ENCODE data around the gene CATSPER4. TPM values are rescaled to one million over a fixed set of nuclear protein-coding genes. Genes with fewer than 3 reads are reported as not detected.

The CATSPER4 gene
- total RNA-seq, 1 donor from 2014 or later, result not detected

DNA sequence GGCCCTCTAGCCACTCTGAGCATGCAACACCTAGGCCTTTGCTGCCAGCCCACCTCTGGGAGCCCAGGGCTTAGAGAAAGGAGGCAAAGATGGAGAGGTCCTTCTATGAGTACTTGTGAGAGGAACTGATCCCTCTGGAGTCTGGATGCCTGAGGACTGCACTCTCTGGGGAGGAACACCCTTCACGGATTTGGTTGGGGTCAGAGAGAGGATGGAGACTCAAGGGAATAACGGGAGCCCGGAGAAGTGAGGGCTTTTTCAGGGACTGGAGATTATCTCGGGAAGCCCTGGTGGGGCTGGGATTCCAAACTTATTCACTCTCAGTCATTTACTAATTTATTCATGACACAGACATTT, 21.2 kb upstream of the CATSPER4 start:
- Mint-ChIP-seq H3K4me3 (peak overlapping the region; percentile 90), H3K36me3 (no peaks in the 10 kb centered on the region), H3K27ac (peak overlapping the region; percentile 90), H3K4me1 (ENCODE audit: unreplicated experiment) (peaks cover 26% of the 10 kb centered on the region), H3K27me3 (no peaks in the 10 kb centered on the region), H3K9me3 (no peaks in the 10 kb centered on the region)
- no peak for DNase-seq (ENCODE audit: extremely low spot score, unreplicated experiment)
- TF ChIP-seq, protein P1, sequence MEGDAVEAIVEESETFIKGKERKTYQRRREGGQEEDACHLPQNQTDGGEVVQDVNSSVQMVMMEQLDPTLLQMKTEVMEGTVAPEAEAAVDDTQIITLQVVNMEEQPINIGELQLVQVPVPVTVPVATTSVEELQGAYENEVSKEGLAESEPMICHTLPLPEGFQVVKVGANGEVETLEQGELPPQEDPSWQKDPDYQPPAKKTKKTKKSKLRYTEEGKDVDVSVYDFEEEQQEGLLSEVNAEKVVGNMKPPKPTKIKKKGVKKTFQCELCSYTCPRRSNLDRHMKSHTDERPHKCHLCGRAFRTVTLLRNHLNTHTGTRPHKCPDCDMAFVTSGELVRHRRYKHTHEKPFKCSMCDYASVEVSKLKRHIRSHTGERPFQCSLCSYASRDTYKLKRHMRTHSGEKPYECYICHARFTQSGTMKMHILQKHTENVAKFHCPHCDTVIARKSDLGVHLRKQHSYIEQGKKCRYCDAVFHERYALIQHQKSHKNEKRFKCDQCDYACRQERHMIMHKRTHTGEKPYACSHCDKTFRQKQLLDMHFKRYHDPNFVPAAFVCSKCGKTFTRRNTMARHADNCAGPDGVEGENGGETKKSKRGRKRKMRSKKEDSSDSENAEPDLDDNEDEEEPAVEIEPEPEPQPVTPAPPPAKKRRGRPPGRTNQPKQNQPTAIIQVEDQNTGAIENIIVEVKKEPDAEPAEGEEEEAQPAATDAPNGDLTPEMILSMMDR (conservative IDR thresholded peaks at IDR 0.05), result no peak

DNA sequence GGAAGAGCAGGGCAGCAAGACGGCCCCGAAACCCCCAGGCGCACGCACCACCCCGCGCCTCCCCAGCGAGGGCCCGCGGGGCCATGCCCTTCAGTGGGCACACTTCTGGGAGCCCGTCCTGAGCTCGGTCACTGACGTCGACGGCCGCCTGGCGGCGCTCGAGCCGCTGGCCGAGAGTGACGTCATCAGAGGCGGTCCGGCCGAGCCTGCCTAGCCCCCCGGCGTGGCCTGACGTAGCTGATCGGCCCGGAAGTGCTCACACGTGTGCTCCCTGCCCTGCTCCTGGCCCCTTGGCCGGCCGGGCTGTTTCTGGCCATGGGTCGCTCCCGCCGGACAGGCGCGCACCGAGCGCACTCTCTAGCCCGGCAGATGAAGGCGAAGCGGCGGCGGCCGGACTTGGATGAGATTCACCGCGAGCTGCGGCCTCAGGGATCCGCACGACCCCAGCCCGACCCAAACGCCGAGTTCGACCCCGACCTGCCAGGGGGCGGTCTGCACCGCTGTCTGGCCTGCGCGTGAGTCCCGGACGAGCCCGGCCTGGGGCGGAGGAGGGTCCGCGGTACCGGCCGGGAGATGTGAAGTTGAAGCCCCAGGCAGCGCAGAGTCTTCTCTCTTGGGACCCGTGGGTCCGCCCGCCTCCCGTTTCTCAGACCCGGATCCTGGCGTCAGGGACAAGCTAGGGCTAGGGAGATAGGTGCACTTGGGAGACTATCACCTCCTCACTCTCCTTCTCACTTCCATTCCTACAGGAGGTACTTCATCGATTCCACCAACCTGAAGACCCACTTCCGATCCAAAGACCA, 20.5 kb upstream of the CATSPER4 start, which contains the start of gene ZNF593:
TSS of gene ZNF593 (plus strand) at position 240 of the 803 bp plus-strand sequence. CDS start at position 316, 76 bp downstream.
- H3K4me1 Mint-ChIP-seq (ENCODE audit: unreplicated experiment), result peaks cover 22% of the 10 kb centered on the region
- peak within 1 kb of the TSS; percentile 90 for H3K4me3 Mint-ChIP-seq
- no peaks in the 10 kb centered on the region for H3K9me3 Mint-ChIP-seq
- H3K27me3 Mint-ChIP-seq, result no peaks in the 10 kb centered on the region
- DNase-seq (ENCODE audit: extremely low spot score, unreplicated experiment), result peak; percentile 95
- peak within 1 kb of the TSS; percentile 90 for H3K27ac Mint-ChIP-seq
- no peaks in the 10 kb centered on the region for H3K36me3 Mint-ChIP-seq
- TF ChIP-seq, protein P1 (conservative IDR thresholded peaks at IDR 0.05), result peak; percentile 92

DNA sequence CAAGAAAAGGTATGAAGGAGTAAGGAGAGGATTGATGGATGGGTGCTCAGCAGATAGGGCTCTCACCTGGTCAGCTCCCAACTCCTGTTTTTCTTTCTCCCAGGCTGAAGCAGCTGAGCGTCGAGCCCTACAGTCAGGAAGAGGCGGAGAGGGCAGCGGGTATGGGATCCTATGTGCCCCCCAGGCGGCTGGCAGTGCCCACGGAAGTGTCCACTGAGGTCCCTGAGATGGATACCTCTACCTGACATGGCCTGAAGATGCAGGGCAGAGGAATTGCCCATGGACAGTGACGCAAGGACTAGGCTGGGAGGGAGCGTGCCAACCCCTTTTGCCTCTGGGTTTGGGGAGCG, 20.0 kb upstream of the CATSPER4 start:
- no peaks in the 10 kb centered on the region for H3K36me3 Mint-ChIP-seq
- TF ChIP-seq, protein P1 (conservative IDR thresholded peaks at IDR 0.05), result no peak
- H3K4me1 Mint-ChIP-seq (ENCODE audit: unreplicated experiment), result peaks cover 16% of the 10 kb centered on the region
- H3K4me3 Mint-ChIP-seq, result peak overlapping the region; percentile 90
- H3K27ac Mint-ChIP-seq, result peak overlapping the region; percentile 90
- no peak for DNase-seq (ENCODE audit: extremely low spot score, unreplicated experiment)
- no peaks in the 10 kb centered on the region for H3K9me3 Mint-ChIP-seq
- no peaks in the 10 kb centered on the region for H3K27me3 Mint-ChIP-seq

DNA sequence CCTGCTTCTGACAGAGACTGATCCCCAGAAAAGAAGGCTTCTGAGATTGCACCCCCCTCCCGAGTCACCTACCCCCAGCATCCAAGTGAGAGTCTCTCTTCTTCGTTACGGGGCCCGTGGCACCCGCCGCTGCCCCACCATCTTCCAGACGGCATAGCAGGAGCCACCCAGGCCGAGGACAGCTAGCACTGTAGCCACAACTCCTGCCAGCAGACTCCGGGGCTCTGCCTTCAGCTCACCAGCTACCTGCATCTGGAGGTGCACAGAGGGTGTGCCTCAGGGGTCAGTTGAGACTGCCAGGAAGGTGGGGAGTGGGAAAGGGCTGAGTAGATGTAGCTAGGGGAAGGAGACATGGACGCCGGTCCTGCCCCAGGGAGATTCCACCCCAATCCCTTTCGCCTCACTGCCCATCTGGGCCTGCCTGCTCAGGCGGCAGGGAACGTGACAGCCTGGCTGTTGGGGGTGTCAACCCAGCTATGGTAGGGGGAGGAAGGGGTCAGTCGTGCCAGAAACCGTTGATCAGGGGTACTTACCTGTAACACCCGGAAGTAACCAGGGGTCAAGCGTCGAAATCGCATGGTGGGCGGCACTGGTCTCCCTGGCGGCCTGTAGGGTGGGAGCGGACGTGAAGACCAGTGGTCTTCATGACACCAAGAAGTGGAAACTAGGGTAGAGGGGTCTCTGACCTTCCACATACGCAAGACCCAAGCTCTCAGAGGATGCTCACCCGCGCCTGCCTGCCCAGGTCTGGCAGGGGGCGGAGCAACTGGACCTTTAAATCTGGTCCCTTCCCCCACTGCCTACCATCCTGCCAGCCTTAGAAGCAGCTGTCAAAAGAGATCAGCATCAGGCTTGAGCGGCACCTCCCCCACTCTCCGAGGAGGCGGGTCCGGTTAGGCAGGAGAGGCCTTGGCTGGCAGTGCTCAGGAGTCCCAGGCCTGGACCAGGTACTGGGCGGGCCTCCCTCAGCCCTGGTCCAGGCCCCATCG, 19.0 kb upstream of the CATSPER4 start, which contains the start of gene ZNF593OS:
TSS of gene ZNF593OS (minus strand) at position 749 of the 989 bp plus-strand sequence. CDS start at position 578, 171 bp downstream.
- no peak within 1 kb of the TSS for H3K27ac Mint-ChIP-seq
- no peaks in the 10 kb centered on the region for H3K36me3 Mint-ChIP-seq
- TF ChIP-seq, protein P1 (conservative IDR thresholded peaks at IDR 0.05), result no peak
- no peaks in the 10 kb centered on the region for H3K27me3 Mint-ChIP-seq
- no peaks in the 10 kb centered on the region for H3K9me3 Mint-ChIP-seq
- DNase-seq (ENCODE audit: extremely low spot score, unreplicated experiment), result no peak
- H3K4me1 Mint-ChIP-seq (ENCODE audit: unreplicated experiment), result peaks cover 14% of the 10 kb centered on the region
- peak within 1 kb of the TSS; percentile 90 for H3K4me3 Mint-ChIP-seq

DNA sequence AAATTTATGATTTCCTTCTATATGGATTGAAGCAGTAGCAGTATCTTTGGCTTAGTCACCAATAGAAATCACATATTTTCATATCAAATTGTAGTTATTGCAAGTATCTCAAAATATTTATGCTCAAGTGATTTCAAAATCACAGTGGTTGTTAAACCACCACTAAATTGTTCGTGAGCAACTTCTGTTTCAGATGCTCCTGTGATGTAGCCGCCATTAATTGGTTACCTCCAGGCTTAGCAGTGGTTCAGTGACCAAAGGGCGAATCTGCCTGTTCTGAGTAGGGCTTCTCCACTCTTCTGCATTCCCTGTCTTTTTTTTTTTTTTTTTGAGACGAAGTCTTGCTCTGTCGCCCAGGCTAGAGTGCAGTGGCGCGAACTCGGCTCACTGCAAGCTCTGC, 15.1 kb upstream of the CATSPER4 start:
- Mint-ChIP-seq H3K36me3 (no peaks in the 10 kb centered on the region), H3K27ac (no peak overlapping the region), H3K9me3 (no peaks in the 10 kb centered on the region), H3K27me3 (no peaks in the 10 kb centered on the region), H3K4me1 (ENCODE audit: unreplicated experiment) (peaks cover 6% of the 10 kb centered on the region), H3K4me3 (no peak overlapping the region)
- DNase-seq (ENCODE audit: extremely low spot score, unreplicated experiment), result no peak
- TF ChIP-seq, protein P1 (conservative IDR thresholded peaks at IDR 0.05), result no peak
